Ovary (tissue), 3 donors: ENCODE data around the gene ST8SIA4.

ENCODE experiments used
- CTCF ChIP-seq, 3 donors: fragments of 450-650 bp in 2 of 3; fragments of 200-600 bp in 1 of 3; IDR thresholded peaks; one replicate each; pipeline versions ENCODE4 v1.5.1 to v1.8.0; 2016 to 2022; ENCODE audit warnings: antibody characterized with exemption in 3 of 3, mild to moderate bottlenecking in 1 of 3
- EP300 ChIP-seq: sonication (generic); formaldehyde crosslinking; IDR thresholded peaks from one replicate; pipeline ENCODE4 v1.6.1; 2017; ENCODE audit warnings: antibody characterized with exemption
- POLR2A ChIP-seq: fragments of 450-650 bp; IDR thresholded peaks from one replicate; pipeline ENCODE4 v1.6.1; 2017; ENCODE audit warnings: antibody characterized with exemption, mild to moderate bottlenecking, moderate library complexity
- donor health status: DM: no; HTN: no; CAD: no.

- TF ChIP-seq CTCF (IDR thresholded peaks at IDR 0.05) = no peak
- TF ChIP-seq POLR2A = no peak
- TF ChIP-seq EP300 = no peak
These were observed 47.8 kb downstream of the ST8SIA4 start for GRCh38 chr5:100855295-100855694.
